ENCODE results near the gene EML1.

The EML1 gene

DNA sequence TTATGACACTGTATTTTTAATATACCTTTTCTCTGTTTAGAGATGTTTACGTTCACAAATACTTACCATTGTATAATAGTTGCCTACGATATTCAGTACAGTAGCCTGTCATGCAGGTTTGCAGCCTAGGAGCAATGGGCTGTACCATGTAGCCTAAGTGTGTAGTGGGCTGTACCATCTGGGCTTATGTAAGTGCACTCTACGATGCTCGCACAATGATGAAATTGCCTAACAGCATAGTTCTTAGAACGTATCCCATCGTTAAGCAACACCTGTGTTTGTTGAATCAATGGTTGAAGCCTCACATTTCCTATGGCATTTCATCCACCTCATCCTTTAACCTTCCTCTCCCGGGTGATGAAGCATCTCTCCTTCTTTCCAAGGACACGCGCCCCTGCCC, 12.5 kb upstream of the EML1 start:
- no peak for DNase-seq

DNA sequence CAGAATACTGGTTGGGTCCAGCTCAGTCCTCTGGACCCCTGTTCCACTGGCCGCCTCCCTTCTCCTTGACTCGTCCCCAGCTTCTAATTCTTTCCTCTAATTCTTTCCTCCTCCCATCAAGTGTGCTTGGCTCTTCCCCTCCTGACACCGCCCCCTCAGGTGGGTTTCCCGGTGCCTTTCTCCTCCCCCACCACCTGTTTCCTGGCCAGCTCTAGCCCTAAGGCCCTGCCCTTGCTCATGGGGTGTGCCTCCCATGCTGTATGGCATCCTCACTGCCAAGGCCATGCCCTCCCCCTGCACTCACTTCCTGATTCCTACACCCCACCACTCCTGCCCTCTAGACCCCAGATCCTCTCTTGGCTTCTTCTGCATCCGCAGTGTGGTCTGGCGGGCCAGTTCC, 12.1 kb upstream of the EML1 start:
- no peak for DNase-seq

DNA sequence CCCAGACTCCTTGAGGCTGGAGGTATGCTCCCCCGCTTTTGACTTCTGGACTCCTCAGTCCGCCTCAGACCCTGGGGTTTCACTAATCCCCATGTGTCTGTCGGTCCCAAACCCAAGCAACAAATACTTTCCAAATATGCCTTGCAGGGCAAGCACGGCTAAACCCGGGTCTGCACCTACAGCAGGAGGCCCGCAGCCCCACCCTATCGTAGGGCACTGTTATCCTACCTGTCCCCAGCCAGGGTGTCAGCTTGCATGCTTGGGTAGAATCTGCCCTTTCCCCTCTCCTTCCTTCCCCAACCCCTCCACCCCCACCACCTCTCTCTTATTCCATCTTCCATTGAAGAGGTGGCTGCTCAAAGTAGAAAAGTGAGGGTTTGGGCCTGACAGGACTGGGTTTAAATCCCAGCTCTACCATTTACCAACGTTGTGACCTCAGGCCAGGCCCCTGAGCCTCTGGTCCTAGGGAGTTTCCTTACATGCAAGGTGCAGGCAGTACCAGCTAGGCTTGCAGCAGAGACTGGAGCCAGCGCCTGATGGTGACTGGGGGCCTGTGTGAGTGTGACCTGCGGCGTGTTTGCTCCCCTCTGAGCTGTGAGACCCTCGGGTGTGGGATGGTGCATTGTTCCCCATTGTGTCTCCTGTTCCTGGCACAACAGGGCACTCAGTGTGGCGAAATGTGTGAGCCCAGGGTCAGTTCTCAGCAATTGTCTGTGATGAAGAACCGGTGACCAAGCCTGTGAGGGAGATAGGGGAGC, 11.2 kb upstream of the EML1 start:
- no peak for DNase-seq

DNA sequence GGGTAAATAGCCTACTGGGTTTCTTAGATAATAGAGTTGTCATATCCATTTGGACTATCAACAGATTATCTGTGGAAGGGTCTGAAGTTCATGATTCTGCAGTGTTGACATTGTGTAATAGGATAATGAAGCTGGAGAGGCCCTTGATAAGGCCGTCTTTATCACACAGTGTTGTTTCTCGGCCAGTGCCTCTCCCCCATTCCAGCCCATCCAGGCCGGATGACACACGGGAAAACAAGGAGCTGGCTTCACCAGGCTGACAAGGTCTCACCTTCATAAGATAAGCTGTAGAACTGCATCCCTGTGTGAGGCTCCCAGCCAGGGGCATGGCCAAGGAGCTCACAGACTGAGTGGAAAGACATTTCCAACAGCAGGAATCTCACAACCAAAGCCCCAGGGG, 8.7 kb upstream of the EML1 start:
- DNase-seq: no peak

DNA sequence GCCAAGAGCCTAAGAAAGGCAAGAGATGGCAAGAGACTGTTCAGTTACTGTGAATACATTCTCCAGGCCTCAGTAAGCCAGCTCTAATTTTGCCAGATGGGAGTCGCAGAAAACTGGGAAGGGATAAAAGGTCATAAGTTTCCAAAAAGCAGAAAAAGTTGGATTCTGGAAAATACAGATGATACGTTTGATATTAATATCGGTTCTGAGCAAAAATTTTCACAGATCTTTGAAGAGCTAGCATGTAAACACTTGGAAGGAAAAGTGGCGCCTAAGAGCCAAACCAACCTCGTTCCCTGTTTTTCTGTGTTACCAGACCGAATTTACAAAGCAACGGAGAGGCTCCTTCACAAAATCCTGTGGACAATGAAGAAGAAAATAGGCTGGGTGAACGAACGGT, 7.8 kb upstream of the EML1 start:
- no peak for DNase-seq

DNA sequence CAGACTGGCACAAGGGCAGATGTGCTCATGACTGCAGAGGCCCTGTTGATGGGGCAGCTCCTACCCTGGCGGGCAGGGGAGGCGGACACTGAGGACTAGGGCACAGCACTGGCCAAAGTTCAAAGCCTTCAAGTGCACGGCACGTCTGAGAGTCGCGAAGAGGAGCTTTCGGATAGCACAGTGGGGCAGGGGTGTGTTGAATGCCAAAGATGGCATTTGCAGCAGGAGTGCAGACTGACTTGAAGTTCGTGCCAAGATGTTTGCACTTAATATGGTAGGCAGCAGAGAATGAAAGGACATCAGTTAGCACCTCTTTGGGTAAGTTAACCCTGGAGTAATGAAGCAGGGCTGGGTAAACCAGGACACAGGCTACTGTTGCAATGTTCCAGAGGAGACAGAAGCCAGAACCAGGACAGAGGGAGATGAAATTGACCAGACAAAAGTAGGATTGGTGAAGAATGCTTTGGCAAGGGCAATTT, 6.7 kb upstream of the EML1 start:
- no peak for DNase-seq

DNA sequence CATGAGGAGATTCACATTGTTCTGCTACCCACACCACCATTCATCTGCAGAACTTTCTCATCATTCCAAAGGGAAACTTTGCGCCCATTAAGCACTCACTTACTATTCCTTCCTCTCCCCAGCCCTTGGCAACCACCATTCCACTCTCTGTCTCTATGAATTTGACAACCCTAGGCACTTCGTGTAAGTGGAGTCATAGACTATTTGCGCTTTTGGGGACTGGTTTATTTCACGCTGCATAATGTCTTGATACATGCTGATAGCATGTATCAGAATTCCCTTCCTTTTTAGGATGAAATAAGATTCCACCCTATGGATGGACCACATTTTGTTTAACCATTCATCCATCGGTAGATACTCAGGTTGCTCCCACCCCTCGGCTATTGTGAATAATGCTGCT, 4.5 kb upstream of the EML1 start:
- DNase-seq: no peak

DNA sequence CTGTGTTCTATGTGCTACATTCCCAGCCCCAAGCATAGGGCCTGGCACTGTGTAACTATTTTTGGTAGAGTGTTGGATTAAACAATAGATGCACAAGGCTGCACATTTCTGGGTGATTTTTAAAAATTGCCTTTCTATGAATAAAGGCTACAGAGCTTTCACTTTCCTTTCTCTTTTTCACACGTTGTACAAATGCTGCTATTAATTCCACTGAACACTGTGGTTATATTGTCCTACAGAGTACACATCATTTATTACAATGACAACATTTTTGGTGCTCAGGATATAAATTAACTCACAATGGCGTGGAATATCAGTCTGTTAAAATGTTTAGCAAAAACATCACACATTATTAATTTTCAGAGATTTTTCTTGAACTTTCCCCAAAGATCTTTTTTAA, 3.6 kb upstream of the EML1 start:
- no peak for DNase-seq

DNA sequence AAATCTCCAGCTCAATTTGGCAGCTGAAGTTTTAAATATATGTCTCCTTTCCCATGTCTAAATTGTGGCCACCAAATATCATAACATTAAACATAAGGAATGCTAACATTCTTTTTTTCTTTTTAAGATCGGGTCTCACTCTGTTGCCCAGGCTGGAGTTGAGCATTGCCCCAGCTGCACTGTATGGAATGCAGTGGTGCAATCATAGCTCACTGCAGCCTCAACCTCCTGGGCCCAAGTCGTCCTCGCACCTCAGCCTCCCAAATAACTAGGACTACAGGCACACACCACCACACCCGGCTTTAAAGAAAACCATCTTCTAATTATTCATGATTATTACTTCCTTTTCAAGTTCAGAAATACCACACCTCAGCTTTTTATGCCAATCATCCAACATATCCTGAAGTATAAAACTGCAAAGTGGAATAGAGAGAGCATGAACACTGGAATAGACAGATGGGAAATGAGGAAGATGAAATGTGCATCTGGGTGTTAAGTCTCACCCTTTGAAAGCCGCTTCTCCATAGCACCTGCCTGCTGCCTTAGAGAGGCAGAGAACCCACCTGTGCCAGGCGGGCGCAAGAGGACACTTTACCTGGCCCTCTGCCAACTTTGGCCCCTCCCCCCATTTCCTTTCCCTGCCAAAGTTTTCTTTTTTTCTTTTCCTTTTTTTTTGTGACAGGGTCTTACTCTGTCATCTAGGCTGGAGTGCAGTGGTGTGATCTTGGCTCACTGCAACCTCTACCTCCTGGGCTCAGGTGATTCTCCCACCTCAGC, 2.8 kb upstream of the EML1 start:
- DNase-seq: no peak

DNA sequence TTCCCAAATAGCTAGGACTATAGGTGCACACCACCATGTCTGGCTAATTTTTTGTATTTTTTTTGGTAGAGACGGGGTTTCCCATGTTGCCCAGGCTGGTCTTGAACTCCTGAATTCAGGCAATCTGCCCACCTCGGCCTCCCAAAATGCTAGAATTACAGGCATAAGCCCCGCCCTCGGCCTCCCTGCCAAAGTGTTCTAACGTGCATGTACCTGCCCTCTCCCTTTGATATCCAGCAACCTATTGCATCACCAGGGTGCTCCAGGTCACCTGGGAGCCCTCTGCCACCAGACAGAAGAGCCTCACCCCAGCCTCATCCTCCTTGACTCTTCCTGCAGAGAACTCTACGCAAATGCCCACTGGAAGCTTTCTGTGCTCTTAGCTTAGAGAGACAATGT, 2.2 kb upstream of the EML1 start:
- DNase-seq: no peak

DNA sequence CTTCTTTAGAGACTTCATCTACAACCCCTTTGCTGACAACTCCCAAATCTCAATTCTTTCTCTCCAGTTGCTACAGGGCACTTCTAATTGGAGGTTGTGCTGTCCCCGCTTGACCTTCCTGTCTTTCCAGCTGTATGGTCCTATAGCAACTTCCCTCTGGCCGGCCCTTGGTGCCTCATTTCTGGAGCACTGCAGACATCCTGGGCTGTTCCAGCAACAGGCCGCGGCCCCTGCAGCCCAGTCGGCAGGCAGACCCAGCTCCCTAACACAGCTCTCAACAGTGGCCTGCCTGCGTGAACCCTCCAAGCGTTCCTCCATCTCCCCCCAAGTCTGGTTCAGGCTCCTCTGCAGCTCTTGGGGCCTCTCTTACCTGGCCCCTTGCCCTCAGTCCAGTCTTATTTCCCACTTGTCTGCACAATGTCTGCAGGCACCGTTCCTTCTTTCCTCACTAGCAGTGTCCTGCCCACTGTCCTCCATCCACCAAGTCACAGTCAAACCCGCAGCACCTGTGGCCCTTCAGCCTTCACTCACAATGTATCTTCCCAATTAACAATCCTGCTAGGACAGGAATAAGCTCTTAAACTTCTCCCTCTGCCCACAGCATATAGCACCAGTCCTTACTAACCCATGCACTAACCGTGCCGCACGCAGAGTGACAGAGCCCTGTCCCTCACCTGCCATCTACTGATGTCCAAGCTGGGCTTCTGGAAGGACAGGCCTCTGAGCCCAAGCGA, 1.6 kb upstream of the EML1 start:
- no peak for DNase-seq

DNA sequence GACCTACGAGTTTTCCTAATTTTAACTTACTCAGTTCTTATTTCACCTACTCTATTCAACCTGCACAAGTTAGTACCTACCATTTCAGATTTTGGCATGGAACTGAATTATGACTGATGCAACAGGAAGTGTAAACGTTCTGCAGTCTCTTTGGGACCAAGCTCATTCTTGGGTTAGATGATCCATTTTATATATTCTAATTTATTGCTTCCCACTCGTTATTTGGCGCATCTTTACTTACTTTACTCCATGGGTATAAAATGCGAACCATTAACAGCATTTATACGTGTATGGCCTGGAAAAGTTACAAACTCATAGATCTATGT, 1.0 kb upstream of the EML1 start:
- DNase-seq: no peak

DNA sequence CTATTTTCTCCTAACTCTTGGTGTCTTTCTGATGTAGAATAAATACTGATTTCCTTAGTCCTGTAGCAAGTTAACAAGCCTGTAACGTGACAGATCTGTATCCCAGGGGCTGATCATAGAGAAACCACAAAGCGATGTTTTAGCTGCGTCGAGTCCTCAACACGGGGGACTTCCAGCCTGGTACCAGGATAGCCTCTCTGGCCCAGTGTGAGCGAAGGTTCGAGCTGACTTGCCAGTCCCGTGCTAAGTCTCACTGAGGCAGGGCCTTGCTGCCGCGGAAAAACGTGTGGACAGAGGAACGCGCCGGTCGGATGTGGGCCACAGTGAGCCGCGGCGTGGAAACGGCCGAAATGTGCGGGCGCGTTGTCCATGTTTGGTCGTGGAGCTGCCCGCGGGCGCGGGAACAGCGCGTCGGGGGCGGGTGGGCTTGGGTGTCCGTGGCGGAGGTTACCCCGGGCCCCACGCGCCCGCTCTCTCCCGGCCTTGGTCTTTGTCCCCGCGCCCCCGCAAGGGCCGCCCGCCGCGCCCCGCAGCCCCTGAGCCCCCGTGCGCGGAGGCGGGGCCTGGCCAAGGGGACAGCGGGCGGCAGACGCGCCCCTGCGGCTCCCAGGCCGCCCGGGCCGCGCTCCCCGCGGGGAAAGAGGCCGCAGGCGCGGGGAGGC, 531 bp upstream of the EML1 start:
- DNase-seq: no peak

DNA sequence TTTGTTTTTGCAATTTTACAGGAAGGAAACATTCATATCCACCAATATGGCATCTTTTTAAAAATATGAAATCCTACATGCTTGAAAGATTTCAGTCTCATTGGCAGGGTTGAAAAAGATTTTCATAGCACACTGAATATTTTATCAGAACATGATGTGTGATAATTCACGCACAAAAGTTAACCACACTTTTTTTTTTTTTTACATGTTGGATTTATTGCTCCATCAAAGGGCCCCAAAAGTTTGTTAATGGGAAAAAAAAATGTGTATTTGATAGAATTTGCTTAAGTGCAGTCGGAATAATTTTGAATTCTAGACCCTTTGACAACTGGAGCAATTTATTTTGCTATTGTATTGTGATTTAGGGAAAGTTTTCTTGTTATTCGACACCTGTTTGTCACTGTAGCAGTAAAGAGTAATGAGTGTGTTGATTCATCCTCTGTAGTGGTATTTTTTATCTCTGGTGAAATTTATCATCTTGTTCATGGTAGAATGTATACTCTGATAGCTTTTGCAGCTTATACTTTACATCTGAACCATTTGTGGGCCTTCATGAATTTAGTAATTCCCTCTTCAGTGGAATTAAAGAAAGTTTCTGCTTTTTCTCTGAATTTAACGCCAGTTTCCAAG, 1.1 kb downstream of the EML1 start:
- no peak for DNase-seq

DNA sequence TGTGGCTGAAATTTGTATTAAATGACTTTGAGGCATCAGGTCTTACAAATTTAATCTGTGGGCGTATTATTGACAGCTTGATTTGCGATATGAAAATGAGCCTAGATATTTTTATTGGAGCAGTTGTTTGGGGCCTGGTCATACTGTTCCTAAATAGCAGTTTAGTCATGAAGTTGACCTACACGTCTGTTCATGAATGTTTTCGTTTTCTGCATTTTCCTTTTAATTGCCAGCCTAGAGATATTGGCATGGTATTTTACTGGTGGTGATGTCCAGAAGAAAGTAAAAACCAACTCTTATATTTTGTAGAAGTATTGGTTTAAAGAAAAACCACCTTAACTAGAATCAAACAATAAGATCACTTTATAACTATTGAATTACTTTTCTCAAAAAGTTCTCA, 1.8 kb downstream of the EML1 start:
- no peak for DNase-seq

DNA sequence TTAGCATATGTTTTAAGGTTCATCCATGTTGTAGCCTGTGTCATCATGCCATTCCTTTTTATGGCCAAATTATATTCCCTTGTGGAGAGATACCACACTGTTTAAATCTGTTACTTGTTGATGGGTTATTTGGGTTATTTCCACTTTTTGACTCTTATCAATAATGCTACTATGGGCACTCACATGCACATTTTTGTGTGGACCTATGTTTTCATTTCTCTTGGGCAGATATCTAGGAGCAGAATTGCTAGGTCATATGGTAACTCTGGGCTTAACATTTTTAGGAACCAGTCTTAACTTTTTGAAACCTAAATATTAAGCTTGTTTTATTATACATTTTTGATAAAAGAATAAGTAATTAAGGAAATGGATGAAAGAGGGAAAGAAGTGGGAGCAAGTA, 4.0 kb downstream of the EML1 start:
- no peak for DNase-seq

DNA sequence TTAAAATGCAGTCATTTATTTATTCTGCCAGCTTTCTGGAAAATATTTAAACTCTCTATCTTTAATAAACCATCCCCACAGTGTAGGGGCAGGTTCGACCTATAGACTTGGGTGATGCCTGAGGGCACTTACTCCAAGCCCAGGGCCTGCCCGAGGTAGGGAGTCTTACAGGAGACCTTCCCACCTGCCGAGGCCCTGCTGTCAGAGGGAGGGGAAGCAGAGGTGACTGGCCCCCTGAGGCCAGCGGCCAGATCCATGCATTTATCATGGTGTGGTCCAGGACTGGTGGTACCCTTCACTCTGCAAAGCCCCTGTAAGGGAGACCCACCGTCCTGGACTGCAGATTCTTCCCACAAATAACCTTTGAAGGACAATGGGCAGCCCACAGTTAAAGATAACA, 7.6 kb downstream of the EML1 start:
- no peak for DNase-seq

DNA sequence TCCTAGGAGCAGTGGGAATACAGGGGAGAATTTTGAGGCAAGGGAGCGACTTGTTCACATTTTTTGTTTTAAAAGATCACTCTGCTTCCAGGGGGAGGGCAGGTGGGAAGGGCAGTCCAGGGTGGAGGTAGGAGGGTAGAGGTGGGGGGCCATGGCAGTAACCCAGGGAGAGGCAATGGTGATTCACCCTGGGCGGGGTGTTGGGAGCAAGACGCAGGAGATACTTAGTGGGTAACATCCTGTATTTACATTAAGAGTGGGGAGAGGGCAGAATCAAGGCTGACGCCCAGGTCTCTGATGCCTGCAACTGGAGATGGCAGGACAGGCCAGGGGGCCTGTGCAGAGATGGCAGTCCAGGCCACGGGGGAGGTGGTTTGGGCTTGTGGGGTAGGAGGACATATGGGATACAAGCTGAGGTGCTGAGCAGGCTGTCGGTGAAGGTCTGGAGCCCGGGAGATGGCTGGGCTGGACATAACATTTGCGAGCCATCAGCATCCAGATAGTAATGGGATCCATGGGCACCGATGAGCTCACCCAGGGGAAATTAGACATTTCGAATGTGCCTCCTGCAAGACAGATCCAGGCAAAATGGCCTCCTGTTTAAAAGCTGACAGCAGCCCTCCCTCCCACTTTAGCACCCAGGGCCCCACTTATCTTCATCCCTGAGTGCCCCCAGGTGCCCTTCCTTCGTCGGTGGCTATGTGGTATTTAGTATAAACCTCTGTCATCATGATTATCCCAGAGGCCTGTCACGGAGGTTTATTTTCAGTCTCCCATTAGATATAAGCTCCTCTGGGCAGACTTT, 9.3 kb downstream of the EML1 start:
- DNase-seq: no peak

DNA sequence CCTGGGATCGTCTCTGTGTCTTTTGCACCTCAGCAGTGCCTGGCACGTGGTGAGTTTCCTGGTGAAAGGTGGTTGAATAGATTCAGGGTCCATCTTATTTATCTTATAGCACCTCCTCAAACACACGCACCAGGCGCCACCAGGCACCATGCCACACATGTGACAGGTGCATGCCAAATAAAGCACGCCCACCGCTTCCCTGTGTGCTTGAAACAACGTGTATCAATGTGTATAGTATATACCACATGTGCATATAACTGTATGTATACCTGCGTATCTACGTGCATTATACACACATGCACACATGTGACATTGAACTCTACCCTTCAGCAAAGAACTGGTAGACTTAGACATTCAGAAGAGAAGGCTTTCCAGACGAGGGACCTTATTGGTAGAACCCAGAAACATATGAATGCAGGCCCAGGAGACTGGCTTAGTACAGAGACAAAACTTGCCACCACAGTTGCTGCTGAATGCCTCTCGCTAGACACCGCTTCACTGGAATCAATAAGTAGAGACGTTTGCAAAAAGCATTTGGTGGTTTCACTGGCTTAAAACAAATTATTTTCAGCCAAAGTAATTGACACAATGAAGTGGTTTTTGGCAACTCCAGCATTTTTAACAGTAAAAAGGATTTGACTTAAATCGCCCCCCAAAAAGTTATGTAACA, 10.0 kb downstream of the EML1 start:
- no peak for DNase-seq

DNA sequence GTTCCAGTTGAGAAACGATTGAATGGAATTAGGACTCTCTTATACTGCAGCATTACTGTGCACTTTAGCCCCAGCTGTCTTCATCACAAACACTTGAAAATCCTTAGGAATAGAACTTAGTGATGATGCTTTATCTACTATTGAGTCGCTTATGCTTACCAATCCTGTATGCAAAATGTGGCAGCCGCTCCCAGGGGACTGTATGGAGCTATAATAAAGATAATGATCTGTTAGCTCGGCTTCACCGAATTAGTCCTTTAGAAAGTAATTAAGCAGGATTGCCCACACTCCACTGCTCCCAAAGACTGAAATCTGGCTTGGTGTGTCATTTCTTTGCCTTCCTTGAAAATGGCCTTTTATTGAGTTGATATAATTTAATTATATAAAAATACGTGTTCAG, 10.6 kb downstream of the EML1 start:
- no peak for DNase-seq

DNA sequence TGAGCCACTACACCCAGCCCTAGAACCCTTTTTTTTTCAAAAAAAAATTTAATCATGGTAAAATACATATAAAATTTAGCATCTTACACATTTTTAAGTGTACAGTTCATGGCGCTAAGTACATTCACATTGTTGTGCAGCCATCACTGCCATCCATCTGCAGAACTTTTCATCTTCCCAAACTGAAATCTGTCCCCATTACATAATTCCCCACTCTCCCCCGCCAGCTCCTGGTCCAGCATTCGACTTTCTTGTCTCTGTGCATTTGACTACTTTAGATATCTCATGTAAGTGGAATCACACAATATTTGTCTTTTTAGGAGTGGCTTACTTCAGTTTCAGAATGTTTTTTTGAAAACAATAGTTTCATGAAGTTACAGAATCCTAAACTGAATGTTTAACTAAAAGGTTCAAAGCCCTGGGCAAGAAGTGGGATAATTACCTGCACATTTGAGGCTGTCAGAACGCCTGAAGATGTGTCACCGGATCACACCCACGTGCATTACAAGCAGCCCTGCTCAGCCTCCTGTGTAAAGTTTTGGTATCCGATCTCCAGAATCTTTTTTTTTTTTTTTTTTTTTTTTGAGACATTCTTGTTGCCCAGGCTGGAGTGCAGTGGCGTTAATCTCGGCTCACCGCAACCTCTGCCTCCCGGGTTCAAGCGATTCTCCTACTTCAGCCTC, 12.7 kb downstream of the EML1 start:
- DNase-seq: no peak

Measured in stimulated activated CD4-positive, alpha-beta T cell treated with anti-CD3 and anti-CD28 coated beads, Interleukin-2, amount 100 ng/mL, for 24 hours (primary cell).